Measurements from ENCODE around the gene TMEM89. TPM values are rescaled to one million over a fixed set of nuclear protein-coding genes. Genes with fewer than 3 reads are reported as not detected.

The TMEM89 gene
- total RNA-seq, 1 donor from 2014 or later = 0.89 TPM

- H3K36me3 Mint-ChIP-seq (ENCODE audit: low read depth) = peaks cover 28% of the 10 kb centered on the region
Observed at GRCh38 chr3:48617559-48617958, 4.0 kb downstream of the TMEM89 start.

GRCh38 chr3:48614044-48614443 is 7.5 kb downstream of the TMEM89 start:
- DNase-seq = no peak
- Mint-ChIP-seq H3K4me3 (peak overlapping the region; percentile 61), H3K27ac (peak overlapping the region; percentile 94), H3K4me1 (peaks cover 13% of the 10 kb centered on the region), H3K27me3 (no peaks in the 10 kb centered on the region), H3K36me3 (ENCODE audit: low read depth) (peaks cover 26% of the 10 kb centered on the region), H3K9me3 (peaks cover 13% of the 10 kb centered on the region)
- intact Hi-C loops (cut with micrococcal nuclease) = loop anchor here (1.0 kb wide), 2 partner anchors 21 to 42 kb away; partner anchors contain the start of gene SLC26A6

More at GRCh38 chr3:48617559-48617958, 4.0 kb downstream of the TMEM89 start:
- intact Hi-C loops (cut with micrococcal nuclease) = no loop called here
- no peak overlapping the region for H3K4me3 Mint-ChIP-seq
- H3K4me1 Mint-ChIP-seq = peaks cover 9% of the 10 kb centered on the region
- H3K27ac Mint-ChIP-seq = no peak overlapping the region
- H3K27me3 Mint-ChIP-seq = no peaks in the 10 kb centered on the region
- peaks cover 13% of the 10 kb centered on the region for H3K9me3 Mint-ChIP-seq
- no peak for DNase-seq

GRCh38 chr3:48612309-48612708 is 9.3 kb downstream of the TMEM89 start:
- no peak overlapping the region for H3K4me3 Mint-ChIP-seq
- peaks cover 6% of the 10 kb centered on the region for H3K9me3 Mint-ChIP-seq
- H3K36me3 Mint-ChIP-seq (ENCODE audit: low read depth) = peaks cover 27% of the 10 kb centered on the region
- DNase-seq = no peak
- no peak overlapping the region for H3K27ac Mint-ChIP-seq
- H3K27me3 Mint-ChIP-seq = no peaks in the 10 kb centered on the region
- H3K4me1 Mint-ChIP-seq = peaks cover 22% of the 10 kb centered on the region
- intact Hi-C loops (cut with micrococcal nuclease) = no loop called here

- peak within 1 kb of the TSS; percentile 99 for H3K27ac Mint-ChIP-seq
- H3K27me3 Mint-ChIP-seq = no peaks in the 10 kb centered on the region
- H3K36me3 Mint-ChIP-seq (ENCODE audit: low read depth) = peaks cover 43% of the 10 kb centered on the region
- peak within 1 kb of the TSS; percentile 99 for H3K4me3 Mint-ChIP-seq
- peaks cover 22% of the 10 kb centered on the region for H3K4me1 Mint-ChIP-seq
- intact Hi-C loops (cut with micrococcal nuclease) = loop anchor here (1.0 kb wide), 3 partner anchors 26 to 52 kb away; partner anchors contain the start of gene SLC26A6
- peak; percentile 98 for DNase-seq
- peaks cover 3% of the 10 kb centered on the region for H3K9me3 Mint-ChIP-seq
Observed at GRCh38 chr3:48609088-48610005, 12.2 kb downstream of the TMEM89 start, which contains the start of gene UQCRC1. UQCRC1 (minus strand) TSS chr3:48609646; CDS start chr3:48609620, 26 bp downstream.

- no peak overlapping the region for H3K27ac Mint-ChIP-seq
- peaks cover 52% of the 10 kb centered on the region for H3K36me3 Mint-ChIP-seq (ENCODE audit: low read depth)
- no peak overlapping the region for H3K4me3 Mint-ChIP-seq
- no peaks in the 10 kb centered on the region for H3K27me3 Mint-ChIP-seq
- peaks cover 13% of the 10 kb centered on the region for H3K4me1 Mint-ChIP-seq
- H3K9me3 Mint-ChIP-seq = no peaks in the 10 kb centered on the region
- intact Hi-C loops (cut with micrococcal nuclease) = no loop called here
- DNase-seq = peak; percentile 70
Observed at GRCh38 chr3:48607519-48607918, 14.1 kb downstream of the TMEM89 start.

GRCh38 chr3:48601622-48601994 is 20.0 kb downstream of the TMEM89 start:
- H3K36me3 Mint-ChIP-seq (ENCODE audit: low read depth) = peaks cover 52% of the 10 kb centered on the region
- H3K9me3 Mint-ChIP-seq = no peaks in the 10 kb centered on the region
- no peak overlapping the region for H3K27ac Mint-ChIP-seq
- no peak overlapping the region for H3K4me3 Mint-ChIP-seq
- no peak for DNase-seq
- H3K27me3 Mint-ChIP-seq = no peaks in the 10 kb centered on the region
- no peaks in the 10 kb centered on the region for H3K4me1 Mint-ChIP-seq
- intact Hi-C loops (cut with micrococcal nuclease) = no loop called here

GRCh38 chr3:48600711-48601621 is 20.6 kb downstream of the TMEM89 start:
- Mint-ChIP-seq H3K36me3 (ENCODE audit: low read depth) (peaks cover 51% of the 10 kb centered on the region), H3K4me1 (no peaks in the 10 kb centered on the region), H3K27ac (no peak overlapping the region), H3K27me3 (peaks cover 3% of the 10 kb centered on the region), H3K4me3 (no peak overlapping the region), H3K9me3 (no peaks in the 10 kb centered on the region)
- DNase-seq = no peak
- intact Hi-C loops (cut with micrococcal nuclease) = no loop called here

GRCh38 chr3:48599509-48600285 is 21.9 kb downstream of the TMEM89 start:
- DNase-seq = no peak
- H3K4me3 Mint-ChIP-seq = no peak overlapping the region
- H3K27ac Mint-ChIP-seq = no peak overlapping the region
- H3K9me3 Mint-ChIP-seq = no peaks in the 10 kb centered on the region
- peaks cover 6% of the 10 kb centered on the region for H3K27me3 Mint-ChIP-seq
- peaks cover 40% of the 10 kb centered on the region for H3K36me3 Mint-ChIP-seq (ENCODE audit: low read depth)
- no peaks in the 10 kb centered on the region for H3K4me1 Mint-ChIP-seq
- intact Hi-C loops (cut with micrococcal nuclease) = no loop called here

- Mint-ChIP-seq H3K36me3 (ENCODE audit: low read depth) (peaks cover 34% of the 10 kb centered on the region), H3K4me3 (no peak overlapping the region), H3K9me3 (no peaks in the 10 kb centered on the region), H3K27ac (no peak overlapping the region), H3K4me1 (peaks cover 2% of the 10 kb centered on the region), H3K27me3 (peaks cover 12% of the 10 kb centered on the region)
- intact Hi-C loops (cut with micrococcal nuclease) = no loop called here
- no peak for DNase-seq
Observed at GRCh38 chr3:48599077-48599501, 22.5 kb downstream of the TMEM89 start.

GRCh38 chr3:48598323-48599076 is 23.1 kb downstream of the TMEM89 start:
- no peak overlapping the region for H3K27ac Mint-ChIP-seq

GRCh38 chr3:48597408-48597800 is 24.2 kb downstream of the TMEM89 start:
- no peak for DNase-seq
- Mint-ChIP-seq H3K36me3 (ENCODE audit: low read depth) (peaks cover 22% of the 10 kb centered on the region), H3K4me3 (no peak overlapping the region), H3K9me3 (no peaks in the 10 kb centered on the region), H3K27me3 (peaks cover 16% of the 10 kb centered on the region), H3K27ac (peak overlapping the region; percentile 9), H3K4me1 (peaks cover 2% of the 10 kb centered on the region)
- intact Hi-C loops (cut with micrococcal nuclease) = no loop called here

More at GRCh38 chr3:48598323-48599076, 23.1 kb downstream of the TMEM89 start:
- Mint-ChIP-seq H3K9me3 (no peaks in the 10 kb centered on the region), H3K27me3 (peaks cover 16% of the 10 kb centered on the region), H3K36me3 (ENCODE audit: low read depth) (peaks cover 30% of the 10 kb centered on the region), H3K4me3 (no peak overlapping the region), H3K4me1 (peaks cover 2% of the 10 kb centered on the region)
- DNase-seq = no peak
- intact Hi-C loops (cut with micrococcal nuclease) = no loop called here

GRCh38 chr3:48596676-48597407 is 24.7 kb downstream of the TMEM89 start:
- Mint-ChIP-seq H3K4me3 (no peak overlapping the region), H3K4me1 (peaks cover 2% of the 10 kb centered on the region), H3K27ac (peak overlapping the region; percentile 9), H3K36me3 (ENCODE audit: low read depth) (peaks cover 20% of the 10 kb centered on the region), H3K9me3 (no peaks in the 10 kb centered on the region), H3K27me3 (peaks cover 16% of the 10 kb centered on the region)
- DNase-seq = no peak
- intact Hi-C loops (cut with micrococcal nuclease) = no loop called here

Data from activated CD4-positive, alpha-beta T cell treated with anti-CD3 and anti-CD28 coated beads, Interleukin-2, amount 10 ng/mL, durations not matched to agents 24 days and 14 days (primary cell).